SU-DHL-6 (cell line): ENCODE measurements around the gene SYNJ2.

Experiments
- H2AFZ ChIP-seq: fragments of 200-600 bp; sonication (generic); 2 replicates; pipeline ENCODE4 v1.6.1; 2014; ENCODE audit warnings: low read depth, mild to moderate bottlenecking, moderate library complexity, mixed read lengths, antibody characterized with exemption, low read length; ENCODE audit not compliant: severe bottlenecking
- H3F3A ChIP-seq: fragments of 200-600 bp; shearing (Covaris generic); 2 replicates; pipeline ENCODE4 v1.6.0; 2016; ENCODE audit warnings: antibody characterized with exemption, mild to moderate bottlenecking; ENCODE audit not compliant: insufficient read depth
- H3K27ac ChIP-seq: fragments of 200-600 bp; sonication (generic); 2 replicates; pipeline ENCODE4 v1.5.1; 2016; ENCODE audit warnings: low read depth, mild to moderate bottlenecking, low read length, moderate library complexity, mixed read lengths
- H3K27me3 ChIP-seq: fragments of 200-600 bp; sonication (generic), shearing (Covaris generic); 2 replicates; pipeline ENCODE4 v1.6.0; 2014; ENCODE audit warnings: mild to moderate bottlenecking, low read length
- H3K36me3 ChIP-seq: fragments of 200-600 bp; sonication (generic); 2 replicates; pipeline ENCODE4 v1.6.1; 2014; ENCODE audit warnings: mild to moderate bottlenecking, low read length, mixed read lengths
- H3K4me2 ChIP-seq: fragments of 300-600, 200-600 bp; shearing (Covaris generic), sonication (generic); 2 replicates; pipeline ENCODE4 v1.6.0; 2014; ENCODE audit warnings: low read length, low read depth, mild to moderate bottlenecking; ENCODE audit not compliant: poor library complexity, severe bottlenecking
- H3K4me3 ChIP-seq: fragments of 200-600 bp; sonication (generic); 2 replicates; pipeline ENCODE4 v1.5.1; 2014; ENCODE audit warnings: antibody characterized with exemption, low read length, mild to moderate bottlenecking, mixed read lengths; ENCODE audit not compliant: insufficient read depth, poor library complexity, severe bottlenecking
- H3K79me2 ChIP-seq: fragments of 200-600 bp; sonication (generic); 2 replicates; pipeline ENCODE4 v1.6.1; 2014; ENCODE audit warnings: mild to moderate bottlenecking, low read length, moderate library complexity; ENCODE audit not compliant: insufficient read depth
- H3K9ac ChIP-seq: fragments of 200-600 bp; sonication (generic); 2 replicates; pipeline ENCODE4 v1.7.0; 2014; ENCODE audit warnings: mild to moderate bottlenecking, low read length
- H3K9me2 ChIP-seq: fragments of 200-600 bp; sonication (generic); replicated peaks from 2 replicates; pipeline ENCODE4 v1.6.1; 2014; ENCODE audit warnings: low read length; ENCODE audit not compliant: insufficient read depth
- H3K9me3 ChIP-seq: fragments of 200-600 bp; sonication (generic); 2 replicates; pipeline ENCODE4 v1.6.1; 2014; ENCODE audit warnings: low read length, mixed read lengths; ENCODE audit not compliant: insufficient read depth
- H4K20me1 ChIP-seq: fragments of 200-600 bp; sonication (generic); 2 replicates; pipeline ENCODE4 v1.6.1; 2014; ENCODE audit warnings: low read depth, mild to moderate bottlenecking, antibody characterized with exemption, low read length, moderate library complexity, mixed read lengths
- EZH2phosphoT487 ChIP-seq: fragments of 200-600 bp; sonication (generic), shearing (Covaris generic); conservative IDR thresholded peaks from 2 replicates; pipeline ENCODE4 v1.6.1; 2018; ENCODE audit warnings: mild to moderate bottlenecking, antibody characterized with exemption, low read length, moderate library complexity, mixed read lengths
- TF ChIP-seq, protein P1 (sequence below): fragments of 200-600 bp; sonication (generic); IDR thresholded peaks from one replicate; pipeline ENCODE4 v1.5.1; 2017; ENCODE audit warnings: antibody characterized with exemption, mild to moderate bottlenecking, low read length, moderate library complexity; ENCODE audit not compliant: insufficient read depth, poor library complexity, severe bottlenecking

SYNJ2 gene

DNA sequence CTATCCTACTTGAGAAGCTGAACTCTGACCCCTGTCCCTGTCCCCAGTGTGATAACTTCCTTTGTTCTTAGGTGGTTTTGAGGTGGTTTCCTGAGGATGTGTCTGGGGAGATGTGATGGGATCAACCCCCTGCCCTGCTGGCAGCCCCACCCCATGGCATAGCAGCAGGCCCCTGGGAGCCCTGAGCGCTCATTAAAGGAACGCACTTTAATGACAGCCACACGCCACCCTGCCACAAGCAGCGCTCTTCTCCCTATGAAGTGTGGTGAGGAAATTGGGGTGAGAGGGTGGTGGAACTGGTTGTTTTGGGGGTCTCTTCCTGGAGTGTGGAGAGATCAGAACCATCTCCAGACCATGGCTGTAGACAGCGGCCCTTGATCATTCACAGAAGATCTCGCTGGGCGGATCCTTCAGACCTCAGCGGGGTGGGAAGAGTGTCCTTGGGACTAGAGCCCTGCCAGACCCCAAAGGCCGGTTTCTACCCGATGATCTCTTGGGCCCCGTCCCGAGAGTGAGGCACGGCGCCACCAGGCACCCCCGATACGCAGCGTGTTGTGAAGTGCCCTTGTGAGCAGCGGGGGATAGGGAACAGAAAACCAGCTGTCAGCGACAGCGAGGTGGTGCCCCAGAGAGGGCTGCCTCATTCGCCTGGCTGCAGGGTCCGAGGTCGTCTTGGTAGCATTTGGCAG is 45.4 kb downstream of the SYNJ2 start:
- Histone ChIP-seq H3K9ac (no peak overlapping the region), H3K4me3 (no peak overlapping the region), H3F3A (no peaks in the 10 kb centered on the region), H3K36me3 (no peaks in the 10 kb centered on the region), H3K27me3 (no peaks in the 10 kb centered on the region), H3K9me3 (no peaks in the 10 kb centered on the region), H3K4me2 (no peak overlapping the region), H3K27ac (no peak overlapping the region), H2AFZ (no peak overlapping the region), H3K79me2 (no peaks in the 10 kb centered on the region), H4K20me1 (no peaks in the 10 kb centered on the region), H3K9me2 (no peaks in the 10 kb centered on the region)
- TF ChIP-seq, protein P1, sequence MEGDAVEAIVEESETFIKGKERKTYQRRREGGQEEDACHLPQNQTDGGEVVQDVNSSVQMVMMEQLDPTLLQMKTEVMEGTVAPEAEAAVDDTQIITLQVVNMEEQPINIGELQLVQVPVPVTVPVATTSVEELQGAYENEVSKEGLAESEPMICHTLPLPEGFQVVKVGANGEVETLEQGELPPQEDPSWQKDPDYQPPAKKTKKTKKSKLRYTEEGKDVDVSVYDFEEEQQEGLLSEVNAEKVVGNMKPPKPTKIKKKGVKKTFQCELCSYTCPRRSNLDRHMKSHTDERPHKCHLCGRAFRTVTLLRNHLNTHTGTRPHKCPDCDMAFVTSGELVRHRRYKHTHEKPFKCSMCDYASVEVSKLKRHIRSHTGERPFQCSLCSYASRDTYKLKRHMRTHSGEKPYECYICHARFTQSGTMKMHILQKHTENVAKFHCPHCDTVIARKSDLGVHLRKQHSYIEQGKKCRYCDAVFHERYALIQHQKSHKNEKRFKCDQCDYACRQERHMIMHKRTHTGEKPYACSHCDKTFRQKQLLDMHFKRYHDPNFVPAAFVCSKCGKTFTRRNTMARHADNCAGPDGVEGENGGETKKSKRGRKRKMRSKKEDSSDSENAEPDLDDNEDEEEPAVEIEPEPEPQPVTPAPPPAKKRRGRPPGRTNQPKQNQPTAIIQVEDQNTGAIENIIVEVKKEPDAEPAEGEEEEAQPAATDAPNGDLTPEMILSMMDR = no peak
- TF ChIP-seq EZH2phosphoT487 = no peak

DNA sequence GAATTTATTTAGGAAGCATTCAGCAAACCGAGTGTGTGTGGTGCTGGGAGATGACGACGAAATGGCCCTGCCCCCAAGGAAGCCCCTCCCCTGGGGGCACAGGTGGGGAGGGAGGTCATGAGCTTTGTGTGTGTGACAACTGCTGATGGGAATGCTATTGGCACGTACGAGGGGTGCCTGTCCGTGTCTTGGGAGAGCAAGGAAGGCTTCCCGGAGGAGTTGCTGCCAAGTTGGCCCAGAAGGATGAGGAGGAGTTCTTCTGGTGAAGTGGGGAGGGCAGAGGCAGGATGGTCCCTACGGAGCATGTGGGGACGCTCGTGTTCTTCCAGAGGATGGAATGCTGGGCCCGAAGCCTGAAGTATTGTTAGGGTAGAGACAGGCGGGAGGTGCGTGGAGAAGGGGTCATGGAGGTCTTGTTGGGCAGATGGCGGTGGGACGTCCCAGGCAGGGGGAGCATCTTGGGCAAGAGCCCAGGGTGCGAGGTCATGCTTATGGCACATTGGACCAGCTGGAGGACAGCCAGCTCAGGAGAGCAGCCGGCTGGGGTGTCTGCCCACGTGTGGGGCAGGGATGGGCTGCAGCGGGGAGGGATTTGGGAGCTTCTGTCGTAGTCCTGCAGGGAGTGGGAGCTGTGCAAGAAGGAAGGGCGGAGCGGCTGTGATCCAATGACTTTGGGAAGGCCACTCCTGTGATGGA is 46.1 kb downstream of the SYNJ2 start:
- H2AFZ ChIP-seq = no peak overlapping the region
- H3K79me2 ChIP-seq = no peaks in the 10 kb centered on the region
- no peaks in the 10 kb centered on the region for H3K36me3 ChIP-seq
- no peaks in the 10 kb centered on the region for H3K9me3 ChIP-seq
- H3K9me2 ChIP-seq = no peaks in the 10 kb centered on the region
- H3K27ac ChIP-seq = no peak overlapping the region
- TF ChIP-seq, protein P1 = no peak
- no peak for TF ChIP-seq EZH2phosphoT487
- no peaks in the 10 kb centered on the region for H3F3A ChIP-seq
- H3K4me3 ChIP-seq = no peak overlapping the region
- no peak overlapping the region for H3K9ac ChIP-seq
- no peak overlapping the region for H3K4me2 ChIP-seq
- H4K20me1 ChIP-seq = no peaks in the 10 kb centered on the region
- no peaks in the 10 kb centered on the region for H3K27me3 ChIP-seq

DNA sequence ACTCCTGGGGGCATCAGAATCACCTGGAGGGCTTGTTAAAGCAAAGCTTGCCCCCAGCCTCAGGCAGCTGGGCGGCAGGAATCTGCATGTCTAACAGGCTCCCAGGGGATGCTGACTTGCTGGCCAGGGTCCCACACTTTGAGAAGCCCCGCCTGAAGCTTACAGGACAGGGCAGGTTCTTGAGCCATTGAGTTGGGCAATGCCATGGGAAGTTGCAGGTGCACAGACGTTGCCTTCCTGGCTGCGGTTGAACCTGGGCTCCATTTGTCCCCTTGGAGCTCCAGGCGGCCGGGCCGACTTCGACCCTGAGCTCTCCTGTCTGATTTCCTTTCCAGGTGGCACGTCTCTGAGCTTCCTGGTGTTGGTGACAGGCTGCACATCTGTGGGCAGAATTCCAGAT is 46.8 kb downstream of the SYNJ2 start:
- Histone ChIP-seq H3K4me3 (no peak overlapping the region), H3K79me2 (no peaks in the 10 kb centered on the region), H3K27ac (no peak overlapping the region), H2AFZ (no peak overlapping the region), H3K4me2 (no peak overlapping the region), H3F3A (no peaks in the 10 kb centered on the region), H4K20me1 (no peaks in the 10 kb centered on the region), H3K27me3 (no peaks in the 10 kb centered on the region), H3K9me2 (no peaks in the 10 kb centered on the region), H3K36me3 (no peaks in the 10 kb centered on the region), H3K9ac (no peak overlapping the region), H3K9me3 (no peaks in the 10 kb centered on the region)
- TF ChIP-seq, protein P1 = no peak
- no peak for TF ChIP-seq EZH2phosphoT487
